ENCODE data around the gene TTPAL. TPM values are rescaled to one million over a fixed set of nuclear protein-coding genes. Genes with fewer than 3 reads are reported as not detected.

Gene TTPAL
- total RNA-seq, 2 donors from 2014 or later, result 18.3 to 19.4 TPM

DNA sequence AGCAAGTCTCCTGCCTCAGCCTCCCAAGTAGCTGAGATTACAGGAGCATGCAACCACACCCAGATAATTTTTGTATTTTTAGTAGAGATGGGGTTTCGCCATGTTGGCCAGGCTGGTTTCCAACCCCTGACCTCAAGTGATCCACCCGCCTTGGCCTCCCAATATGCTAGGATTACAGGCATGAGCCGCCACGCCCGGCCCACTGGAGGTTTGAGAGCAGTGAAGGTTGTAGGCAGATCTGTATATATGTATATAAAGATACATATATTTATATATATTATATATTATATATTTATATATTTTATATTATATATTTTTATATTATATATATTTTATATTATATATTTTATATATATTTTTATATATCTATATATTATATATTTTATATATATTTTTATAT is 38.2 kb upstream of the TTPAL start:
- Mint-ChIP-seq H3K9me3 (no peaks in the 10 kb centered on the region), H3K36me3 (ENCODE audit: low read depth) (no peaks in the 10 kb centered on the region), H3K27me3 (ENCODE audit: insufficient read depth) (no peaks in the 10 kb centered on the region), H3K27ac (no peak overlapping the region), H3K4me3 (no peak overlapping the region), H3K4me1 (no peaks in the 10 kb centered on the region)
- WGBS, 2 experiments (ENCODE audit: insufficient coverage in 1 of 2, insufficient read length in 1 of 2), result 85% methylated on average over 2 of the region's 5 CpGs; no CpG with 5 or more reads in 1 of the 2 experiments
- no peak overlapping the region for H3K27ac ChIP-seq (ENCODE audit: low read depth, low read length)
- H3K4me3 ChIP-seq (ENCODE audit: low read length), result no peak overlapping the region
- no peak overlapping the region for H3K9ac ChIP-seq (ENCODE audit: extremely low read depth, low read length, poor library complexity, severe bottlenecking)
- TF ChIP-seq, protein P1, sequence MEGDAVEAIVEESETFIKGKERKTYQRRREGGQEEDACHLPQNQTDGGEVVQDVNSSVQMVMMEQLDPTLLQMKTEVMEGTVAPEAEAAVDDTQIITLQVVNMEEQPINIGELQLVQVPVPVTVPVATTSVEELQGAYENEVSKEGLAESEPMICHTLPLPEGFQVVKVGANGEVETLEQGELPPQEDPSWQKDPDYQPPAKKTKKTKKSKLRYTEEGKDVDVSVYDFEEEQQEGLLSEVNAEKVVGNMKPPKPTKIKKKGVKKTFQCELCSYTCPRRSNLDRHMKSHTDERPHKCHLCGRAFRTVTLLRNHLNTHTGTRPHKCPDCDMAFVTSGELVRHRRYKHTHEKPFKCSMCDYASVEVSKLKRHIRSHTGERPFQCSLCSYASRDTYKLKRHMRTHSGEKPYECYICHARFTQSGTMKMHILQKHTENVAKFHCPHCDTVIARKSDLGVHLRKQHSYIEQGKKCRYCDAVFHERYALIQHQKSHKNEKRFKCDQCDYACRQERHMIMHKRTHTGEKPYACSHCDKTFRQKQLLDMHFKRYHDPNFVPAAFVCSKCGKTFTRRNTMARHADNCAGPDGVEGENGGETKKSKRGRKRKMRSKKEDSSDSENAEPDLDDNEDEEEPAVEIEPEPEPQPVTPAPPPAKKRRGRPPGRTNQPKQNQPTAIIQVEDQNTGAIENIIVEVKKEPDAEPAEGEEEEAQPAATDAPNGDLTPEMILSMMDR (conservative IDR thresholded peaks at IDR 0.05), result no peak
- H3K36me3 ChIP-seq (ENCODE audit: control insufficient read depth, insufficient read depth, low read length), result no peaks in the 10 kb centered on the region
- H3K9me3 ChIP-seq (ENCODE audit: control insufficient read depth, low read length), result no peaks in the 10 kb centered on the region
- DNase-seq, result no peak
- H3K27me3 ChIP-seq (ENCODE audit: control insufficient read depth, insufficient read depth, low read length, poor library complexity, severe bottlenecking), result no peaks in the 10 kb centered on the region
- H3K4me1 ChIP-seq (ENCODE audit: control insufficient read depth, insufficient read depth, low read length), result no peaks in the 10 kb centered on the region

GRCh38 chr20:44438782-44439181 is 36.9 kb upstream of the TTPAL start:
- peaks cover 9% of the 10 kb centered on the region for H3K4me1 Mint-ChIP-seq
- no peak overlapping the region for H3K27ac Mint-ChIP-seq
- H3K9me3 ChIP-seq (ENCODE audit: control insufficient read depth, low read length), result no peaks in the 10 kb centered on the region
- TF ChIP-seq, protein P1 (conservative IDR thresholded peaks at IDR 0.05), result no peak
- no peak overlapping the region for H3K27ac ChIP-seq (ENCODE audit: low read depth, low read length)
- H3K27me3 Mint-ChIP-seq (ENCODE audit: insufficient read depth), result no peaks in the 10 kb centered on the region
- no peak overlapping the region for H3K4me3 ChIP-seq (ENCODE audit: low read length)
- peaks cover 3% of the 10 kb centered on the region for H3K4me1 ChIP-seq (ENCODE audit: control insufficient read depth, insufficient read depth, low read length)
- H3K36me3 ChIP-seq (ENCODE audit: control insufficient read depth, insufficient read depth, low read length), result no peaks in the 10 kb centered on the region
- peaks cover 5% of the 10 kb centered on the region for H3K9me3 Mint-ChIP-seq
- no peaks in the 10 kb centered on the region for H3K36me3 Mint-ChIP-seq (ENCODE audit: low read depth)
- H3K9ac ChIP-seq (ENCODE audit: extremely low read depth, low read length, poor library complexity, severe bottlenecking), result no peak overlapping the region
- no peak overlapping the region for H3K4me3 Mint-ChIP-seq
- no peak for DNase-seq
- WGBS, 2 experiments (ENCODE audit: insufficient coverage in 1 of 2, insufficient read length in 1 of 2), result 94 to 96% methylated on average over 3 to 4 of the region's 4 CpGs
- H3K27me3 ChIP-seq (ENCODE audit: control insufficient read depth, insufficient read depth, low read length, poor library complexity, severe bottlenecking), result no peaks in the 10 kb centered on the region

DNA sequence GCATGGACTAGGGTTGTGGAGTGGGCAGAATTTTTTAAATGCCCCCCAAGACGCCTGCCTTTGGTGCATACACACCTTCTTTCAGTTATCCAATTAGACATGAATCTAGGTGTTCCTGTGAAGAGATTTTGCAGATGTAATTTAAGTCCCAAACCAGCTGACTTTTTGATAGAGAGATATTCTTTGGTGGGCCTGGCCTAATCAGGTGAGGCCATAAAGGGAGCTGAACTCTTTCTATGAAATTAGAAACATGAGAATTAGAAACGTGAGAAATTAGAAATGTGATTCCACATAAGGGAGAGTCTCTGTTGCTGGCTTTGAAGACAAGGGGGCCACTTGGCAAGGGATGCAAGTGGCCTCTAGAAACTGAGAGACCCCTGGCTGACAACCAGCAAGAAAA is 36.4 kb upstream of the TTPAL start:
- H3K9me3 ChIP-seq (ENCODE audit: control insufficient read depth, low read length), result no peaks in the 10 kb centered on the region
- no peak overlapping the region for H3K4me3 ChIP-seq (ENCODE audit: low read length)
- H3K4me1 ChIP-seq (ENCODE audit: control insufficient read depth, insufficient read depth, low read length), result peaks cover 3% of the 10 kb centered on the region
- Mint-ChIP-seq H3K27me3 (ENCODE audit: insufficient read depth) (no peaks in the 10 kb centered on the region), H3K27ac (no peak overlapping the region), H3K4me1 (peaks cover 9% of the 10 kb centered on the region), H3K36me3 (ENCODE audit: low read depth) (no peaks in the 10 kb centered on the region), H3K9me3 (peaks cover 5% of the 10 kb centered on the region), H3K4me3 (no peak overlapping the region)
- TF ChIP-seq, protein P1 (conservative IDR thresholded peaks at IDR 0.05), result no peak
- DNase-seq, result no peak
- no peaks in the 10 kb centered on the region for H3K36me3 ChIP-seq (ENCODE audit: control insufficient read depth, insufficient read depth, low read length)
- WGBS, 2 experiments (ENCODE audit: insufficient coverage in 1 of 2, insufficient read length in 1 of 2), result 50 to 66% methylated on average over 1 to 2 of the region's 2 CpGs
- H3K27me3 ChIP-seq (ENCODE audit: control insufficient read depth, insufficient read depth, low read length, poor library complexity, severe bottlenecking), result no peaks in the 10 kb centered on the region
- H3K27ac ChIP-seq (ENCODE audit: low read depth, low read length), result no peak overlapping the region
- no peak overlapping the region for H3K9ac ChIP-seq (ENCODE audit: extremely low read depth, low read length, poor library complexity, severe bottlenecking)
